Activated CD8-positive, alpha-beta memory T cell treated with anti-CD3 and anti-CD28 coated beads for 1 hour (primary cell): Measurements from ENCODE around the gene BRSK2.
"Not testable (repeated sequence)": the region's sequence is repeated elsewhere in the genome, so short reads cannot be mapped to it uniquely, and the experiment has no call there.

ENCODE experiments used
- DNase-seq, 2 donors: peaks; one replicate each; pipeline ENCODE4 v3.0.0-alpha.2; 2020; ENCODE audit warnings: low read depth in 1 of 2; ENCODE audit errors: extremely low read depth in 1 of 2

BRSK2 gene

DNA sequence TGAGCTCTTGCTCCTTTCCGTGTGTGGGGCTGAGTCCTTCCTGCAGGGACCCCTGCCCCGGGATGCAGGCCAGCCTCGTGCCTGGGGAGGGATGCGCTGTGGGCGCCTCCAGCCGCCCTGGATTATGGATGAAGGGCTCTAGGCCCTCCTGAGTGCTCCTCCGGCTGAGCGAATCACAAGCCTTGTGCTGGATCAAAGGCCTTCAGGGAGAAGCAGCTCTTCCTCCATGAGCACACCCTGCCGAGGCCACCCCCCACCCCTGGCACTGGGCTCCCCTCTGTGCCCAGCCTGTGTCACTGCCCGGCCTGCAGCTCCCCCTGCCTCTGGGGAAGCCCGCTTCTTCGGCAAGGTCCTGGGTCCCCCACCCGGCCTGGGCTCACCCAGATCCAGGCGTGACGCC is 43.8 kb downstream of the BRSK2 start:
- DNase-seq, result no peak

DNA sequence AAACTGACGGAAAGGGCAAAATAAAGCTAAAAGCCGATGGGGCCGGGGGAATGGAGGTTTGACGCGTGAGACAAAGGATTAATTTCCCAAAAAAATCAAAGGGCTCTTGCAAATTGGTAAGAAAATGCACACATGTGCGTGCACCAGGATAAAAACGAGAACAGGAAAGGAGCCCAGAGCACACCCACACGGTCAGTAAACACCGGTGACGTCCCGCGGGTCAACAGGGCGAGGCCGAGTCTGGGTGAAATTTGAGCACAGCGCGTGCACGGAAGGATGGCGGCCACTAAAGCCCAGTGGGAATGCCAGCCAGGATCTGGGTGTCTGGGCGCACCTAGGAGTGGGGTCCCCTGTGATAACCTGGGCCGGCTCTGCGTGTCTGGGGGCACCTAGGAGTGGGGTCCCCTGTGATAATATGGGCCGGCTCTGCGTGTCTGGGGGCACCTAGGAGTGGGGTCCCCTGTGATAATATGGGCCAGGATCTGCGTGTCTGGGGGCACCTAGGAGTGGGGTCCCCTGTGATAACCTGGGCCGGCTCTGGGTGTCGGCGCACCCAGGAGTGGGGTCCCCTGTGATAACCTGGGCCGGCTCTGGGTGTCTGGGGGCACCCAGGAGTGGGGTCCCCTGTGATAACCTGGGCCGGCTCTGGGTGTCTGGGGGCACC is 44.4 kb downstream of the BRSK2 start:
- no peak for DNase-seq

GRCh38 chr11:1435479-1435819 is 45.7 kb downstream of the BRSK2 start:
- DNase-seq, result not testable (repeated sequence)

DNA sequence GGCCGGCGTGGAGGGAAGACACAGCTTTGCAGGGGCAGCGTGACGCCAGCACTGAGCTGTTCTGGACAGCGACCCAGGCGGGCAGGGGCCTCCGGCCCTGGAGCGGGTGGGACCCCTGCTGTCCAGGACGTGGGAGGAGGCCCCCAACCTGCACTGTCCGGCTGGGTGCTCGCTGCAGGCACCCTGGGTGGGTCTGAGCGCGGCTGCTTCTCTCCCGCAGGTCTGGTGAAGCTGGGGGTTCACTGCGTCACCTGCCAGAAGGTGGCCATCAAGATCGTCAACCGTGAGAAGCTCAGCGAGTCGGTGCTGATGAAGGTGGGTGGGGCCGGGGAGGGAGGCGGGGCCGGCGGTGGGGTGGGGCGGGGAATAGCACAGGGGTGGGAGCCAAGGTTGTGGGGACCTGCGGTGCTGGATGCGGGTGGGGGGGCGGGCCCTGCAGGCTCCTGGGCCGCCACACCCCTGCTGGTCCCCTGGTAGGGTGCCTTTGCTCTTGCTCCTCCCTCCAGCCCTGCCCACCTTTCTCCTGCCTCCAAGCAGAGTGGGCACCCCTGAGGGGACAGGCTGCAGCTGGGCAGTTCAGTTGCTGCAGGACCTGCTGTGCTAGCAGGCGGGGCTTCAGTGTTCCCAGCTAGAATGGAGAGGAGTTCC is 46.2 kb downstream of the BRSK2 start:
- DNase-seq, result no peak

GRCh38 chr11:1436468-1437039 is 46.8 kb downstream of the BRSK2 start:
- DNase-seq, result no peak

DNA sequence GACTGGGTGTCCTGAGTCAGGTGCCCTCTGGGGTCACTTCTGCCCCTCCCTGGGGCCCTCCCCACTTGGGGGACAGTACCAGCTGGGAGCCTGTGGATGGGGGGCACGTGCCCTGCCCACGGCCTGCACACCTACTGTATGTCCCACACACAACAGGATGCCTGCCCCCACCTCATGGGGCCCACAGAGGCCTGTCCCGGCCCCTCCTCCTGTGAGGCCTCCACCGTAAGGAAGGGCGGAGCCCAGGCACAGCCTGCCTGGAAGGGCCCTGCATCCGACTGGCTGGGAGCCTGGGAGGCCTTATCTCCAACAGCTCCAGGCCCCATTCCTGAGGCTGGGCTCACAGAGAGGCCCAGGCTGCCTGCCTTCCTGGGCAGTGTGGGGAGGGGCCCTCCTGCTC is 47.8 kb downstream of the BRSK2 start:
- DNase-seq, result no peak

- DNase-seq, result no peak
Observed at GRCh38 chr11:1438261-1438966, 48.7 kb downstream of the BRSK2 start.

GRCh38 chr11:1438967-1439330 is 49.2 kb downstream of the BRSK2 start:
- no peak for DNase-seq

DNA sequence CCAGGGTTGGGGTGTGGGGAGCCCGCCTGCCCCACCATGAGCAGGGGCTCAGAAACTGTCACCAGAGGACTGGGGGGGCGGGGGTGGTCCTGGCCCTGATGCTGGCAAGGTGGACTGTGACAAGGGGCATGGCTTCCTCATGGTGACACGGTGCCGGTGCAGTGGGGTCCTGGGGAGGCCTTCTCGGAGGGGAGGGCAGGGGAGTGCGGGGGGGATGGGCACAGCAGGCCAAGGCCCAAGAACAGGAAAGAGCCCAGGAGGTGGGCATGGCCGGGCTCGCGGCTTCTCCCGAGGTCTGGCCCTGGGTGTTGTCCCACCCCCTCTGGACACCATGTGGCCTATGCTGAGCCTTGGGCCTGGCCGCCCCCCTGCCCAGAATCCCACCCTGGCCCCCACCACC is 49.6 kb downstream of the BRSK2 start:
- no peak for DNase-seq

GRCh38 chr11:1440066-1440465 is 50.3 kb downstream of the BRSK2 start:
- DNase-seq, result no peak

GRCh38 chr11:1440496-1440895 is 50.8 kb downstream of the BRSK2 start:
- DNase-seq, result no peak

DNA sequence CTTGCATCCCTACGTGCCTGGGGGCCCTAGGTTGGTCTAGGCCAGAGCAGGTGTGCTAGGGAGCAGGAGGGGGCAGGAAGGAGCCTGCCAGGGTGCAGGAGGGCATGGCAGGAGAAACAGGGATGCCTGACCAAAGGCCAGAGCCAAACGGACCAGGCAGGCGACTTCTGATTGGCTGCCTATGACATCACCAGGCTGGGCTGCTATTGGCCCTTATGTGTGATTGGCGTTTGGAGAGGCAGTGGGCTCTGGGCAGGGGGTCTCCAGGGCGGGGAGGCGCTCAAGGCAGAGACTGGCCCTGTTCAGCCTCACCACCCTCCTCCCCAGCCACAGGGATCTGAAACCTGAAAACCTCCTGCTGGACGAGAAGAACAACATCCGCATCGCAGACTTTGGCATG is 52.4 kb downstream of the BRSK2 start:
- no peak for DNase-seq

- DNase-seq, result no peak
Observed at GRCh38 chr11:1442807-1443366, 53.2 kb downstream of the BRSK2 start.

GRCh38 chr11:1443737-1444136 is 54.0 kb downstream of the BRSK2 start:
- no peak for DNase-seq

GRCh38 chr11:1444321-1444720 is 54.6 kb downstream of the BRSK2 start:
- DNase-seq, result no peak

DNA sequence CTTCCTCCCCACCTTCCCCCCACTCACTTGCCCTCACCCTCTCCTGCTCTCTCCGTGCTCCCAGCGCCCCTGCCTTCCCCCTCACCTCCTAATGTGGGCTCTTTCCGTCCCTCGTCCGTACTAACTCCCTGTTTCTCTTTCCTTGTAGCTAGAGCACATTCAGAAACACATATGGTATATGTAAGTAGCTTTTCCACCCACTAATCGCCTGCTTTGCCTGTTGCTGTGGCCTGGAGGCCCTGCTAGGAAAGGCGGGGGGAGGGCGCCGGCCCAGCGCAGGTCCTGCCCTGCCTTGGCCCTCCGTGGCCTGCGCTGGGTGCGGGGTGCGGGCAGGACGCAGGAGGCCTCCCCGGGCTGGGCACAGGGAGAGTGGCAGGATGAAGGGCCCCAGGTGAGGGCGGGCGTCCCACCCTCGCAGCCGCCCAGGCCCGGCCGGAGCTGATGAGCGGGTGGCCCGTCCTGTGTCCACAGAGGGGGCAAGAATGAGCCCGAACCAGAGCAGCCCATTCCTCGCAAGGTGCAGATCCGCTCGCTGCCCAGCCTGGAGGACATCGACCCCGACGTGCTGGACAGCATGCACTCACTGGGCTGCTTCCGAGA is 55.2 kb downstream of the BRSK2 start:
- DNase-seq, result no peak

- no peak for DNase-seq
Observed at GRCh38 chr11:1445741-1446445, 56.2 kb downstream of the BRSK2 start.

GRCh38 chr11:1446623-1447022 is 56.9 kb downstream of the BRSK2 start:
- DNase-seq, result no peak

- no peak for DNase-seq
Observed at GRCh38 chr11:1447845-1448825, 58.4 kb downstream of the BRSK2 start.

DNA sequence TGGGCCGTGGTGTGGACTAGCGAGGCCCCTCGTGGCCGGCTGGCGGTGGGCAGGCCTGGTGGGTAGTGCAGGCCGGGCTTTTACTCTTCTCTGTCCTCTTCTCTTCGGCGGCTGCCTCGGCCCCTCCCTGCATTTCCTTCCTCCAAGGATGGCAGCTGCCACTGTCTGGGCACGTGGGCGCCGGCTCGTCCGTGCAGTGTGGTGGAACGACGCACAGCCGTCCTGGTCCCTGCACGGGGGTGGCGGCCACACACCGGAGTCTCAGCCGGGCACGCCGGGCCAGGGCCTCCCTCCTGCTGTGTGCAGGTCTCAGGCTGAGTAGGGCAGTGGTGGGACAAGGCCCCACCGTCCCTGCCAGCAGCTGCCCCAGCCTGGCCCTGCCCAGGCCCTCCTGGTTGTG is 59.1 kb downstream of the BRSK2 start:
- no peak for DNase-seq
